ENCODE results near the gene PPP2R5D.

DNA sequence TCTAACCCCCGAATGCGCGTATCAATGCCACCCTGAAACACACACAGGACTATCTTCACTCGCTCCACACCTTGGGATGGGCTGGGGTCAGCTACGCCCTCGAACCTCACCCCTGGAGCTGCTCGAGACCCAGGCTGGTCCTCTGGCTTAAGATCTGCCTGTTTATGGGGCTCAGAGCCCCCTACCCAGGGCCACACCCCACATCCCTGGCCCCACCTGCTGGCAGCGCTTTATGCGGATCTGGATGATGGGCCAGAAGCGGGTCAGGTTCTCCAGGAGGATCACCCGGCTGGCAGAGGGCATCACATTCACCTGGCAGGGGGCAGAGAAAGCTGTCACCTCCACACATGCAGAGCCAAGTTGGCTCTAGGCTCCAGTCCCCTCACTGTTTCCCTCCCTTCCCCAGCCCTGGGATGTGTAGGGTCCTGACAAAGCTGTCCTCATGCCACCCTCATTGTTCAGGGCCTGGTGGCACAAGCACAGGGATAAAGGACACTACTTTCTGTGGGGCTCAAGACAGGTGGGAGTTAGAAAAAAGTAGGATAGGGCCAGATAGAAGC lies 61.1 kb downstream of the PPP2R5D start:
- TF ChIP-seq CTCF (conservative IDR thresholded peaks at IDR 0.05; ENCODE audit: low read depth, low read length) = no peak
- no peak for TF ChIP-seq RAD21 (IDR thresholded peaks at IDR 0.05; ENCODE audit: low read length)
- no peak for TF ChIP-seq RFX5 (IDR thresholded peaks at IDR 0.05; ENCODE audit: low read depth, low read length)
- no peak for TF ChIP-seq POLR2A (IDR thresholded peaks at IDR 0.05; ENCODE audit: low read depth, low read length)
- no peak for TF ChIP-seq MXI1 (IDR thresholded peaks at IDR 0.05; ENCODE audit: borderline replicate concordance, low read depth, low read length)
- no peak for TF ChIP-seq RCOR1 (IDR thresholded peaks at IDR 0.05; ENCODE audit: insufficient replicate concordance, low read length)
- no peak for TF ChIP-seq MAZ (IDR thresholded peaks at IDR 0.05; ENCODE audit: borderline replicate concordance, low read depth, low read length)
- TF ChIP-seq, protein P1, sequence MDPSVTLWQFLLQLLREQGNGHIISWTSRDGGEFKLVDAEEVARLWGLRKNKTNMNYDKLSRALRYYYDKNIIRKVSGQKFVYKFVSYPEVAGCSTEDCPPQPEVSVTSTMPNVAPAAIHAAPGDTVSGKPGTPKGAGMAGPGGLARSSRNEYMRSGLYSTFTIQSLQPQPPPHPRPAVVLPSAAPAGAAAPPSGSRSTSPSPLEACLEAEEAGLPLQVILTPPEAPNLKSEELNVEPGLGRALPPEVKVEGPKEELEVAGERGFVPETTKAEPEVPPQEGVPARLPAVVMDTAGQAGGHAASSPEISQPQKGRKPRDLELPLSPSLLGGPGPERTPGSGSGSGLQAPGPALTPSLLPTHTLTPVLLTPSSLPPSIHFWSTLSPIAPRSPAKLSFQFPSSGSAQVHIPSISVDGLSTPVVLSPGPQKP (IDR thresholded peaks at IDR 0.05; ENCODE audit: borderline replicate concordance, low read depth, low read length) = no peak
- TF ChIP-seq, protein P2, sequence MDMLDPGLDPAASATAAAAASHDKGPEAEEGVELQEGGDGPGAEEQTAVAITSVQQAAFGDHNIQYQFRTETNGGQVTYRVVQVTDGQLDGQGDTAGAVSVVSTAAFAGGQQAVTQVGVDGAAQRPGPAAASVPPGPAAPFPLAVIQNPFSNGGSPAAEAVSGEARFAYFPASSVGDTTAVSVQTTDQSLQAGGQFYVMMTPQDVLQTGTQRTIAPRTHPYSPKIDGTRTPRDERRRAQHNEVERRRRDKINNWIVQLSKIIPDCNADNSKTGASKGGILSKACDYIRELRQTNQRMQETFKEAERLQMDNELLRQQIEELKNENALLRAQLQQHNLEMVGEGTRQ (IDR thresholded peaks at IDR 0.05; ENCODE audit: low read depth, low read length) = no peak
- TF ChIP-seq CEBPB (IDR thresholded peaks at IDR 0.05; ENCODE audit: low read depth, low read length) = no peak
- no peak for TF ChIP-seq FOS (IDR thresholded peaks at IDR 0.05; ENCODE audit: low read depth, low read length)
- TF ChIP-seq SMC3 (IDR thresholded peaks at IDR 0.05; ENCODE audit: low read depth, low read length) = no peak

Data from IMR-90 (cell line).